Activated T-cell treated with anti-CD3 and anti-CD28 coated beads for 24 hours (primary cell): Measurements from ENCODE around the gene SERTAD2.

Source experiments
- DNase-seq: peaks from one replicate; pipeline ENCODE4 v3.0.0-alpha.2; 2020; ENCODE audit warnings: low read depth

SERTAD2 gene, protein sequence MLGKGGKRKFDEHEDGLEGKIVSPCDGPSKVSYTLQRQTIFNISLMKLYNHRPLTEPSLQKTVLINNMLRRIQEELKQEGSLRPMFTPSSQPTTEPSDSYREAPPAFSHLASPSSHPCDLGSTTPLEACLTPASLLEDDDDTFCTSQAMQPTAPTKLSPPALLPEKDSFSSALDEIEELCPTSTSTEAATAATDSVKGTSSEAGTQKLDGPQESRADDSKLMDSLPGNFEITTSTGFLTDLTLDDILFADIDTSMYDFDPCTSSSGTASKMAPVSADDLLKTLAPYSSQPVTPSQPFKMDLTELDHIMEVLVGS

DNA sequence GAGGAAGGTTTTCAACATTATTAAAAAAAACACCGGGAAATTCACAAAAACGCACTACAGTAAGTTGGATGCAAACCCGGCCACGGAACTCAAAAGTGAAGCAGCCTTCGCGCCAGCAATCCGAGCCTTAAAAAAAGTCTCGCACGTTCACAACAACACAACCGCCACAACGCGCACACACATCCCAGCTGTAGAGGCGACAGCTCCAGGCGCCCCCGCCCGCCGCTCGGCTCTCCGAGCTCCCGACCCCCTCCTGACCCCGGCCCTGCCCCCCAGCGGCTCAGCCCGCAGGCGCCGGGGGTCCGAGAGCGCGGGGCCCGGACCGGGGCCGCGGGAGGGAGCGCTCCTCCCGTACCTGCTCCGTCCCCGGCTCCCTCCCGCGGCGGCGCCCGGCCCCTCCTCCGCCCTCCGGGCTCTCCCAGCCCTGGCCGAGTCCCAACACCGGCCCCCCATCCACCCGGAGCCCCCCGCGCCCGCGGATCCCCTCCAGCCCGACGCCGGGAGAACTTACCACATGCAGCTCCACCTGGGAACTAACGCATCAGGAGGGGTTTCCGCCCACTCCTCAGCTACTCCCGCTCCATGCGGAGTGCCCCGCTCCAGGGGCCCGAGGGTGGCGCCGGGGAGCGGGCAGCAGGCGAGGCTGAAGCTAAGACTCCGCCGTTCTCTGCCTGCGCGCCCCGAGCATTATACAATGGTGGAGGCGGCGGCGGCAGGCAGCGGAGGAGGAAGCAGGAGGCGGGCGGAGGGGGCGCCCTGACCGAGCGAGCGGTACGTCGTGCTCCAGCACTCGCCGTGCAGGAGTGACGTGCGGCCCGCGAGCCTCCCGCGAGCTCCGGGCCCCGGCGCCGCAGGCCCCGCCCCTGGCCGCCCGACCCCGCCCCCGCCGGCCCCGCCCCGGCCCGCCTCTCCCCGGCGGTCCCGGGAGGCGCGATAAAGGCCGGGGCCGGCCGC lies at the start of gene SERTAD2:
TSS of gene SERTAD2 (minus strand) at position 805 of the 954 bp plus-strand sequence. CDS start 17,042 bp downstream, outside the sequence.
- DNase-seq: peak; percentile 67

DNA sequence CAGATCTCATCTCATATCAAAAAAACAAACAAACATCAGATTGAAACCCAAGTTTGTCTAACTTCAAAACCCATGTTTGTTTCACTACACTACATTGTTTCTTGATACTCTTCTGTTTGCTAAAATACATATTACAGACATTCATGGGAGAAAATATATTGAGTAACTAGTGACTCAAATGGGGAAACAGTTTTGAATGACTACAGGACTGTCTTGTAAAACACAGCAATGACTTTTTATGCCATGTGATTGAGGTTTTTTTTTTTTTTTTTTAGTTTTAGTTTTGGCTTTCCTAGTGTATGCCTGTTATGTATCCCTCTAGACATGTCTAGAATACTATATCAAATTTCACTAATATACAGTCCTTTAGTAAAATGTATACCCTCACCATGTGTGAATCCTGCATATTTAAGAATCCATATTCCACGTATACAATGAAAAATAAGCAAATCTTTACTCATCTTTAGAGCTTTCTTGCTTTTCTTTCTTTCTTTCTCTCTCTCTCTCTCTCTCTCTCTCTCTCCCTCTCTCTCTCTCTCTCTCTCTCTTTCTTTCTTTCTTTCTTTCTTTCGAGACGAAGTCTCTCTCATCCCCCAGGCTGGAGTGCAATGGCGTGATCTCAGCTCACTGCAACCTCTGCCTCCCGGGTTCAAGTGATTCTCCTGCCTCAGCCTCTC lies 46.6 kb upstream of the SERTAD2 start:
- DNase-seq: no peak

DNA sequence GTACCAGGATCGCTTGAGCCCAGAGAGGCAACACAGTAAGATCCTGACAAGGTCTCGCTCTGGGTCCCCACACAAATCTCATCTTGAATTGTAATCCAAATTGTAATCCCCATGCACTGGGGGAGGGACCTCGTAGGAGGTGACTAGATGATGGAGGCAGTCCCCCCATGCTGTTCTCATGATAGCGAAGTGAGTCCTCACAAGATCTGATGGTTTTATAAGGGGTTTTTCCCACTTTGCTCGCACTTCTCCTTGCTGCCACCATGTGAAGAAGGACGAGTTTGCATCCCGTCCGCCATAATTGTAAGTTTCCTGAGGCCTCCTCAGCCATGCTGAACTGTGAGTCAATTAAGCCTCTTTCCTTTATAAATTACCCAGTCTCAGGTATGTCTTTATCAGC lies 46.0 kb upstream of the SERTAD2 start:
- no peak for DNase-seq

DNA sequence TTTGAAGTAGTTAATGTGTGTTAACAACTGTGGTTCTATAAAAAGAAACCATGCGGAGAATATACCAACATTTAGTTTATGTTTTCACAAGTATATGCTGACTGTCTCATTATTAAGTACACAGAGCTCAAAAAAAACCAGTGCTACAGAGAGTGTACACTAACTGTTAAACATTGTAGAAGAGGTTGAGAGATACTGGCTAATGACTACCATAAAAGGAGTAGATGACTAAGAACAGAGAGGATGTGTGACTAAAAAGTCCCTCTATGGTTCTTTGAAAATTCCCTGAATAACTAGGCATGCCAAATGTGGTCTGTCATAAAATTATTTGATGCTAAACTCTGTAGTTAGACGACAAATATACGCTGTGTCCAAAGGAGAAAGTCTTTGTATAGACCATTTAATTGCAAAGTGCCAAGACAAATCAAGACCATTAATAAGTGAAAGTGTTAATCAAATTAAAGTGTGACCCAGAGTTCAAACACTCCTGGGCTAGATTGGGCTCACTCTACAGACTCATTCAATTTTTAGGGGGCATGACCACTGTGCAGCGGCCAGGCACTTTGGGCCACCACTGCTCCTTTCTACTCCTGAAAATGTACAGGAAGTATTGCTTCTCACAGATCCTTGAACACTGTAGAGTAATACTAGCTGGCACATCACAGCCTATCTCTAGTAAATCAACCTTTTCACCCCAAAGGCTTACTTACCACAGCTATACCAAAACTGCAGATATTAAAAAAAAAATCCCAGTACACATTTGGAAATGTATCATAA lies 45.1 kb upstream of the SERTAD2 start:
- no peak for DNase-seq

DNA sequence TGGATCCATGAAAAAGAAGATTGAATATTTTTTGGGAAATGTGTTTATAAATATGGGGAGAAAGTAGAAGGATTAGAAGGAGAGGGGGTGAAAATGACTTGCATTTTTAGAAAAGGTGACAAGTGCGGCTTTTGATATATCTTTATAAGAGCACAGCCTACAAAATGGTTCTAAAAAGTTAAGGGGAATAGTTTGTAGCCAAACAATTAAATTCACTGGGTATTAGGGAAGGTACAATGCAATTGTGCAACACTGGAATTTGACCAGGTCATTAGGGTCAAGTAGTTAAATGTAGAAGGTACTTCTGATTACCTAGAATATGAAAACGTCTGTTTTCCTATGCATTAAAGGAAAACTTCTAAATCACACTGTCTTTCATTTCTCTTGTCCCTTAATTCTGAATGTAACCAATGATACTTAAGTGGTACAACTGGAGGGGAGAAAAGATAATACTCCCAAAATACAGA lies 44.5 kb upstream of the SERTAD2 start:
- DNase-seq: no peak

DNA sequence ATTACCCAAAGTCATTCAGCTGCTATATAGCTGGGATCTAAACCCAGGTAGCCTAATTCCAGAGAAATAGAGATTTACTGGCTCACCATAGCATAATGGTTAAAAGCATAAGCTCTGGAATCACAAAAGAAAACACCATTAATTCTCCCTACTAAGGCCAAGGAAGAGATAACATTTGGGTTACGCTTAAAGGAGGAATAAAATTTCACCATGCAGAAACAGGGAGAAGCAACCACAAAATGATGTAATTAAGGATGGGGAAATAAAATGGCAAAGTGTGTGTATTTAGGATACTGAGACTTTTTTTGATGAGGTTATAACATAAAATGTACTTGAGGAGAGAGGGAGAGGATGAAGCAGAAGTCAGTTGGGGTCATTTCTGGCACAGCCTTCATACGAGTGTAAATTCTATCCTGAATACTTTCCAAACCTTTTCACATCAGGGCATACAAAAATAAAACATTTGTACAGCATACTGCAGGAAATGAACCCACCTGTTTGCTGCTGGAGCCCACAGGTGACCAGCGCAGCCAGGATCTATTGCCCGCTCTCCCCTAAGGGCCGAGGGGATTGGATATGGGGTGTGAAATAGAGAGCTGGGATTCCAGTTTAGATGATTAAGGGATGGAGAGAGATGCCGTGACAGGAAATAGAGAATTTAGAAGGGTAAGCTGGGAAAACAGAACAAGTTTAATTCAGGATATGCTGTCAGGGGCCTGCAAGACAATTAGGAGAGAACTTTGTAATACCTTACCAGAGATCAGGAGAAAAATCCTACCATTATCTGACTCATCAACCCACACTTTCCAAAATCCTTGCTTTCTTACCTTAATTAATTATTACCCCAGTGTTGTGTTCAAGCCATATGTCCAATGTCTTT lies 43.8 kb upstream of the SERTAD2 start:
- DNase-seq: no peak

DNA sequence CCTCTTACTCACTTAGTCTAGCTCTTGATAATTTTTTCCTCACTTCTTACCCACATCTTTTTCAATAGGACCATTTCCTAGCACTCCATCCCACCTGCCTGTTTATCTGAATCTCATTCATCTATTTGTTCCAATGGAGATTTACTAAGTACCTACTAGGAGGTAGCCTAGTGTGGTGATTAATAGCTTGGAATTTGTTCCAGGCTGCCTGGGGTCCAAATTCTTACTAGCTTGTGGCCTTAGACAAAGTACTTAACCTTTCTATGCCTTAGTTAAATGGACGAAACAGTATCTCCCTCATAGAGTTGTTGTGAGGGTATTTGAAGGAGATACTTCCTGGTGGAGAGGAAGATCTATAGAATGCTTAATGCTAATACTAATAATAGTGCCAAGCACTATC lies 42.9 kb upstream of the SERTAD2 start:
- DNase-seq: no peak

DNA sequence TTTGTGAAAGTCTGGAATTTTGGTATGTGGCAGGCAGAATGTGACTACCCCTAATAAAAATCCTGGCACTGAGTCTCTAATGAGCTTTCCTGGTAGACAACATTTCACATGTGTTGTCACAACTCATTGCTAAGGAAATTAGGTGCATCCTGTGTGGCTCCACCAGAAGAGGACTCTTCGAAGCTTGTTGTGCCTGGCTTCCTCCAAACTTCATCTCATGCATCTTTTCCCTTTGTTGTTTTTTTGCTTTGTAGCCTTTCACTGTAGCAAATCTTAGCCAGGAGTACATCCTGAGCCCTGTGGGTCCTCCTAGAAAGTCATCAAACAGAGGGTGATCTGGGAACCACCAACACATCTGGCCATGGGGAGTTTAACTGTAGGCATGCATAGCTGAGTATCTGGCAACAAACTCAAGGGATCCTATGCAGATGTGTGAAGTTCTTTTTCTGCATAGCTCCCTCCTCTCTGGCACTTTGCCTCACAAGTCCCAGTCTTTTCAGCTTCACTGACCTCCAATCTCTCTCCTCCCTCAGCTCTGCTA lies 42.1 kb upstream of the SERTAD2 start:
- no peak for DNase-seq

DNA sequence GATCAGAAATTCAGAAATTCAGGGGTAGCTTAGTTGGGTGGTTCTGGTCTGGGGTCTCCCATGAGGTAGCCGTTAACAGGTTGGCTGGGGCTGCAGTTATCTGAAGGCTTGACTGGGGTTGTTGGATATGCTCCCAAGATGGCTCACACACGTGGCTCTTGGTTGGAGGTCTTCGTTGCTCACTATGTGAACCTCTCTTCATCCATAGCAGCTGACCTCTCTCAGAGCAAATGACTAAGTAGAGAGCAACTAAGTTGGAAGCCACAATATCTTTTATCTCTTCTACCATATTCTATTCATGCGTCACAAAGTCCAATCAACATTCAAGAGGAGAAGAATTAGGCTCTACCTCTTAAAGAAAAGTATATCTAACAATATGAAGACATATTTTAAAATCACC lies 38.7 kb upstream of the SERTAD2 start:
- DNase-seq: no peak

DNA sequence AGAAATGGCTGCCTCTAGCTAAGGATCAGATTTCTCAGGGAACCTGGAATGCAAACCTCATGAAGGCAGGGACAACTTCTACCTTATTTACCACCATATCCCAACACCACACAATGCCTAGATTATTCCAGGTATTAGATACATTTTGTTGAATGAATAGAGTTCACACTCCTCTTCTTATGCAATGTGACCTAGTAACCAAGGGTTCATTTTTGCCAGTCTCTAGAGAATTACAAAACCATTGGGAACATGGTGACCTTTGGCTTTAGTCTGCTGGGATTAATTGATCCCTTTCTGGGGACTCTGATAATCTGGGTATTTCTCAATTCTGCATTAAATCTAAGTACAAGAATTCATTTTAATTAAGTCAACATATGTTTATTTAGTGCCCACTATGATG lies 35.2 kb upstream of the SERTAD2 start:
- DNase-seq: no peak

DNA sequence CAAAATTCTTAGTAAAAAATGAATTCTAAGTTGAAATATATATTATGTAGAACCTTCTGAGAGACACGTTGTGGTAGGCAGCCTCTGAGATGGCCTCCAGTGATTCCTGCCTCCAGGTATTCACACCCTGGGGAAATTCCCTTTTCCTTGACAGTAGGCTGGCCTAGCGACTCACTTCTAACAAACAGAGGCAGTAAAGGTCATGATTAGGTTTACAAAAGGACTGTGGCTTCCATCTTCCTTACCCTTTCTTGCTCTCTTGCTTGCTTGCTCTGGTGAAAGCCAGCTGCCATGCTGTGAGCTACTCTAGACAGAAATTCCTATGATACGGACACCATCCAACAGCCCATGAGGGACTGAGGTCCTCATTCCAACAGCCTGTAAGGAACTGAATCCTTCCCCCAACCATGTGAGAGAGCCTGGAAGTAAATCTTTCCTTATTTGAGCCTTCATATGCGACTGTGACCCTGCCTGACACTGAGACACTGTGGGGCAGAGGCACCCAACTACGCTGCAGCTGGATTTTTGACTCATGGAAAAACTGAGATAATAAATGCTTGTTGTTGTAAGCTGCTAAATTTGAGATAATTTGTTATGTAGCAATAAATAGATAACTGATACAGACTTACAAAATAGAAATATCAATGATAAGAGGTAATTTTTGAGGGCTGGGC lies 32.7 kb upstream of the SERTAD2 start:
- DNase-seq: no peak

DNA sequence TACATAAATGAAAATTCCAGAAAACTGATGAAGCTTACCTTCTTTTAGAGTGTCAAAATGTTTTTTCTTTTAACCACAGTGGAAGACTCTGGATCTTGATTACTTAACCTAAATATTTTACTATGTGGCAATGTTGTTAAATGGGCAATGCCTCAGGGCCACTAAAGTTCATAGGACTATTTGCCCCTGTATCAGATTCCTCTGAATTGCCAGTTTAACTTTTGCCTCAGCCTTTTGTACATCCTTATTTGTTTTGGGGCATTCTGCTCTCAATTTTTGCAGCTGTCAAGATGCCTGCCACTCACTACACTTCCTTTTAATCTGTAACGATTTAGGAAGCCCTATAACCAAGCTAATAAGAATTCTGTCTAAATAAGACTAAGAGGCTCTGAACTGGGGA lies 31.7 kb upstream of the SERTAD2 start:
- DNase-seq: no peak

DNA sequence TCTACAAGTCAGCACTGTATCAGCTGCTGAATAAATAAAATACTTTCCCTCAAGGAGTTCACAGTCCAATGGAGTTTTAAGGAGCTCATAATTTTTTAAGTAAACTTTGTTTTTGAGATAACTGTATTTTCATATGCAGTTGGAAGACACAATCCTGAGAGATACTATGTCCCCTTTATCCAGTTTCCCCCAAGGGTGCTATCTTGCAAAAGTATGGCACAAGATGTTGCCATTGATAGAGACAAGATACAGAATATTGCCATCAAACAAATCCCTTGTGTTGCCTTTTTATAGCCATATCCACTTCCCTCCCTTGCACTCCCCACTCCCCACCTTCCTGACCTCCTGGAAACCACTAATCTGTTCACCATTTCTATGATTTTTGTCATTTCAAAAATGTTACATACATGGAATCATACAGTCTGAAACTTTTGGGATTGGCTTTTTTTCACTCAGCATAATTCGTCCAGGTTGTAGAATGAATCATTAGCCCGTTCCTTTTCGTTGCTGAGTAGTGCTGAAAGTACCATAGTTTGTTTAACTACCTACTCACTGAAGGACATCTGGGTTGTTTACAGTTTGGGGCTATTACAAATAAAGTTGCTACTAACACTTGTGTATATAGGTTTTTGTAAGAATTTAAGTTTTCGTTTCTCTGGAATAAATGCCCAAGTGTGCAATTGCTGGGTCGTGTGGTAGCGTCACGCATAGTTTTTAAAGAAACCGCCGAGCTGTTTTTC lies 30.2 kb upstream of the SERTAD2 start:
- no peak for DNase-seq

DNA sequence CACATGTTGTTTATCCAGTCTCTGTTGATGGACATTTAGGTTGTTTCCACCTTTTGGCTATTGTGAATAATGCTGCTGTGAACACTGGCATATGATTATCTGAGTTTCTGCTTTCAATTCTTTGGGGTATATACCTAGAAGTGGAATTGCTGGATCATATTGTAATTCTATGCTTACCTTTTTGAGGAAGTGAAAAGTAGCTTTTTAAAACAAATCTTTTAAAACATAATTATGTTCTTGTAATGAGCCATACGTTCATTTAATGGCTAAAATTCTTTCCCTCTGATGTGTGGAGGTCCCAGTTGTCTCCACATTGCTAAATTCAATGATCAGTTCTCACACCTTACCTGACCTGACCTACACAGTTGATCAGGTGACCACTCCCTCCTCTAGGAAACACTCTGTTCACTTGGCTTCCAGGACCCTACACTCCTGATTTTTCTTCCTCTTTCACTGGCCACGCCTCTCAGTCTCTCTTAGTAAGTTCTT lies 27.8 kb upstream of the SERTAD2 start:
- DNase-seq: no peak

DNA sequence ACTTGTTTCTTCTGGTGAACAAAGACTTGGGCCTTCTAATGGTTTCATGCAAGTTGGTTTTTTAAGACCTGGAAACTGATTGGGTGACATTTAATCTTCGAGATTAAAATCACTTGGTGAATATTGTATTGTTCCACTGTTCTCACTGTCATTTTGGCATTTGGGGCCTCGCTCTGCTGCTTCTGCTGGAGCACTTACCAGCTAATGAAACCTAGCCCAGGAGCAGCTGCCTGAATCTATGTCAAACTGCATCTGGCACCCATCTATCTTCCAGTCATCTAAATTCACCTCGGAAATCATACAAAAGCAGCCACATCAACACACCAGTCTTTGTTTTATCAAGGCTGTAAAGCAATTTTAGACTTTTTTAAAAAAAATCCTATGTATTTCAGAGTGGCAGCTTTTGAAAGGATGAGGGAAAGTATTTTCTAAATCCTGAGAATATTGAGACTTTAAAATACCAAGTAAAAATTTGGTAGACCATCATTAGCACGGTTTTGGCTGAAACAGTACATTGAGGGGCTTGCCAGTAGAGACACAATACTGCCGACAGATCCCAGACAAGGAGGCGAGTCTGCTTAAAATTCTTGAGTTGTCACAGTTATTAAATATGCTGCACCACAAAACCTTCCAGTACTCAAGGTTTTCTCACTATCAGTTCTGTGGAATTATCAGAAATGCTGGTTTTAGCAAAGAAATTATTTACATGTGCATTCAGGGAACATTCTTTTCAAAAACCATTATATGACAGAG lies 26.1 kb upstream of the SERTAD2 start:
- DNase-seq: no peak

DNA sequence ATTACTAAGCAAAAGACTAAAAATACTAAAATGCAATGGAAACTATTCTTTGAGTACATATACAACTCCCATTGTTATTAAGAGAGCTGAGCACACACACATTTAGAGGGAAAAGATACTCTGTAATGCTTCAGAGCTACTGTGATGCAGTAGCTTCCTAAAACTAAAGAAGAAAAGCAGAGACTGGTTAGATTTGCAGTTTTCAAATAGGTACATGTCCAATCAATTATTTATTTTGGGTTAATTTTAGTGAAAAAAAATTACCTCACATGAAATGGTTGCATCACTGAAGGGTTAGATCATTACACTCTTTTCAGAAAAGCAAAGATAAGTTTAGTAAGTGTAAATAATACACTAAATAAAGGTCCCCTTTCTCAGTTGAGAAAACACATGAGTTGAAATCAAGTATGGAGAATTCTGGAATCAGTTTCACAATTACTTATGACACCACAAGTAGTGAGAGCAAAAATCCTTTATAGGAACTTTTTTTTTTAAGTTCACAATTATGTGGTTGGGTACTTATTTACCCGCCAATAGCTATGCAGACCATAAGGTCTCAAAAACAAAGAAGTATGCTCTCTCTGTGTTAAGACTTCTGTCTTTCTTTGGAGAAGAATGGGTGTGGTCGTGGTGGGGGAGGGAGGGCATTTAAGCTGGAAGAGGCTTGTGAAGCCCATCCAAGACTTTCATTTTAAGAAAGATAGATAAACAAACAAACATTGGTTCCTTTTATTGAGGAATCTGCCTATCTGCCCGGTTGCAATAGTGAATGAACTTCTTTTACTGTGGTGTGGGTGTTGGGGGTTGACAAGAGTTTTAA lies 25.3 kb upstream of the SERTAD2 start:
- no peak for DNase-seq

DNA sequence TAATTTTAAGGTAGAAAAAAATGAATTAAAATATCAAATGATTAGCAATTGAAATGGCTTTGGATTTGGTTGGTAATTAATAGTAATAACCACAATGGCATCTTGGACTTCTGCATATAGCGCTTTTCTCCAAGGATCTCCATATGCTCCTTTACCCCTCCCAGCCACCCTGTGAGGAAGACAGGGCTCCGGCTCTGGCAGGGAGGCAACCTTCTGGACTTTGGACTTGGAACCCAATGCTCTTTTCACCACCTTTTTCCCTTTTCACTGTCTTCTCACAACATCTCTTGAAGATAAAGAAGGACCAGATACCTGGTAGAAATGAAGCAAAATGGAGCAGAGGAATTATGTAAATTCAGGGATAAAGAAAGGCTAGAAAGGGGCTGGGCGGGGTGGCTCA lies 23.8 kb upstream of the SERTAD2 start:
- DNase-seq: no peak
